Measurements from ENCODE around the gene POP5. TPM values are rescaled to one million over a fixed set of nuclear protein-coding genes. Genes with fewer than 3 reads are reported as not detected.

Gene POP5
- total RNA-seq, 1 experiment from 2014 or later = 49.5 TPM

DNA sequence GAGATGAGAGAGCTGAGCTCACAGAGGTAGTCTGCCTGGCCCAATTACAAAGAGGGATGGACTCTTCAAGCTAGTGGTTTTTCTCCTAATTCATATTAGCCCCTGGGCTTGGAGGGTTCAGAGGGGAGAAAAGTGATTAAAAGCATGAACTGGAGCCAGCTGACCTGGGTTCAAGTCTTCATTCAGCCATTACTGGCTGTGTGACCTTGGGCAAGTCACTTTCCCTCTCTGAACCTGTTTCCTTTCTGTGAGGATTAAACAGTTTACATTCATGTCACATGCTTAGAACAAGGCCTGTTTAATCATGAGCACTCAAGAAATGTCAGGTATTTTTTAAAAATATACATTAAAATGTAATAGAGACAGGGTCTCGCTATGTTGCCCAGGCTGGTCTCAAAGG is 7.2 kb upstream of the POP5 start:
- H3K36me3 ChIP-seq (ENCODE audit: control insufficient read depth, insufficient read depth, low read length) = no peaks in the 10 kb centered on the region
- DNase-seq = no peak
- no peaks in the 10 kb centered on the region for H3K36me3 Mint-ChIP-seq (ENCODE audit: insufficient read depth, unreplicated experiment)
- POLR2A ChIA-PET = no interaction called here
- CTCF ChIA-PET = no interaction called here
- no peaks in the 10 kb centered on the region for H3K27me3 ChIP-seq (replicated peaks; ENCODE audit: control insufficient read depth, insufficient read depth, low read length)
- H3K9me3 Mint-ChIP-seq (ENCODE audit: unreplicated experiment) = no peaks in the 10 kb centered on the region
- no peak overlapping the region for H3K27ac Mint-ChIP-seq (ENCODE audit: unreplicated experiment)
- no peaks in the 10 kb centered on the region for H3K4me1 Mint-ChIP-seq (ENCODE audit: low read depth, unreplicated experiment)
- no peaks in the 10 kb centered on the region for H3K9me3 ChIP-seq
- intact Hi-C loops (cut with micrococcal nuclease; ENCODE audit: unreplicated experiment) = no loop called here
- no peaks in the 10 kb centered on the region for H3K4me1 ChIP-seq
- no TSS peak for BruUV-seq (replicated peaks)
- no peak overlapping the region for H3K4me3 Mint-ChIP-seq (ENCODE audit: unreplicated experiment)
- TF ChIP-seq, protein P1, sequence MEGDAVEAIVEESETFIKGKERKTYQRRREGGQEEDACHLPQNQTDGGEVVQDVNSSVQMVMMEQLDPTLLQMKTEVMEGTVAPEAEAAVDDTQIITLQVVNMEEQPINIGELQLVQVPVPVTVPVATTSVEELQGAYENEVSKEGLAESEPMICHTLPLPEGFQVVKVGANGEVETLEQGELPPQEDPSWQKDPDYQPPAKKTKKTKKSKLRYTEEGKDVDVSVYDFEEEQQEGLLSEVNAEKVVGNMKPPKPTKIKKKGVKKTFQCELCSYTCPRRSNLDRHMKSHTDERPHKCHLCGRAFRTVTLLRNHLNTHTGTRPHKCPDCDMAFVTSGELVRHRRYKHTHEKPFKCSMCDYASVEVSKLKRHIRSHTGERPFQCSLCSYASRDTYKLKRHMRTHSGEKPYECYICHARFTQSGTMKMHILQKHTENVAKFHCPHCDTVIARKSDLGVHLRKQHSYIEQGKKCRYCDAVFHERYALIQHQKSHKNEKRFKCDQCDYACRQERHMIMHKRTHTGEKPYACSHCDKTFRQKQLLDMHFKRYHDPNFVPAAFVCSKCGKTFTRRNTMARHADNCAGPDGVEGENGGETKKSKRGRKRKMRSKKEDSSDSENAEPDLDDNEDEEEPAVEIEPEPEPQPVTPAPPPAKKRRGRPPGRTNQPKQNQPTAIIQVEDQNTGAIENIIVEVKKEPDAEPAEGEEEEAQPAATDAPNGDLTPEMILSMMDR (IDR thresholded peaks at IDR 0.05; ENCODE audit: insufficient read depth in 1 of 2, low read depth in 1 of 2, low read length in 1 of 2, severe bottlenecking in 1 of 2, unreplicated experiment in 1 of 2) = no peak
- no peak overlapping the region for H3K4me3 ChIP-seq (ENCODE audit: low read depth, low read length)
- H3K27me3 Mint-ChIP-seq (ENCODE audit: insufficient read depth, unreplicated experiment) = no peaks in the 10 kb centered on the region

DNA sequence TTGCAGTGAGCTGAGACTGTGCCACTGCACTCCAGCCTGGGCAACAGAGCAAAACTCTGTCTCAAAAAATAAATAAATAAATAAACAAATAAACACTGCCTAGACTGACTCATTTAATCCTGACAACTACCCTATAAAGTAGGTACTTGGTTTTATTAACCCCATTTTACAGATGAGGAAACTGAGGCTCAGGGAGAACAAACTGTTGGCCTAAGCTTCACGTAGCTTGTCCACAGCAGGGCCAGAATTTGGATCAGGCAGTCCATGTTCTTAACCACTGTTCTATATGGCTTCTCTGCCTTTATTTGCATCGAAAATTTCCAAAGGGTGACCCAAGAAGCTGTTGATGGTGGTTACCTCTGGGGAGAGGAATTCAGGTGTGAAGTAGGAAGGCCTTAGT is 5.7 kb upstream of the POP5 start:
- no peak overlapping the region for H3K4me3 Mint-ChIP-seq (ENCODE audit: unreplicated experiment)
- Histone ChIP-seq H3K9me3 (no peaks in the 10 kb centered on the region), H3K36me3 (ENCODE audit: control insufficient read depth, insufficient read depth, low read length) (no peaks in the 10 kb centered on the region), H3K4me3 (ENCODE audit: low read depth, low read length) (no peak overlapping the region), H3K4me1 (no peaks in the 10 kb centered on the region), H3K27me3 (replicated peaks; ENCODE audit: control insufficient read depth, insufficient read depth, low read length) (no peaks in the 10 kb centered on the region)
- ChIA-PET POLR2A (no interaction called here), CTCF (interaction anchor here (0.7 kb wide), 1 partner anchor 60 kb away, joined by 3 read pairs; no protein-coding TSS in a partner anchor)
- no TSS peak for BruUV-seq (replicated peaks)
- intact Hi-C loops (cut with micrococcal nuclease; ENCODE audit: unreplicated experiment) = no loop called here
- DNase-seq = no peak
- H3K27ac Mint-ChIP-seq (ENCODE audit: unreplicated experiment) = no peak overlapping the region
- no peaks in the 10 kb centered on the region for H3K27me3 Mint-ChIP-seq (ENCODE audit: insufficient read depth, unreplicated experiment)
- H3K9me3 Mint-ChIP-seq (ENCODE audit: unreplicated experiment) = no peaks in the 10 kb centered on the region
- H3K4me1 Mint-ChIP-seq (ENCODE audit: low read depth, unreplicated experiment) = no peaks in the 10 kb centered on the region
- peaks cover 2% of the 10 kb centered on the region for H3K36me3 Mint-ChIP-seq (ENCODE audit: insufficient read depth, unreplicated experiment)
- TF ChIP-seq, protein P1 (IDR thresholded peaks at IDR 0.05; ENCODE audit: insufficient read depth in 1 of 2, low read depth in 1 of 2, low read length in 1 of 2, severe bottlenecking in 1 of 2, unreplicated experiment in 1 of 2) = no peak

DNA sequence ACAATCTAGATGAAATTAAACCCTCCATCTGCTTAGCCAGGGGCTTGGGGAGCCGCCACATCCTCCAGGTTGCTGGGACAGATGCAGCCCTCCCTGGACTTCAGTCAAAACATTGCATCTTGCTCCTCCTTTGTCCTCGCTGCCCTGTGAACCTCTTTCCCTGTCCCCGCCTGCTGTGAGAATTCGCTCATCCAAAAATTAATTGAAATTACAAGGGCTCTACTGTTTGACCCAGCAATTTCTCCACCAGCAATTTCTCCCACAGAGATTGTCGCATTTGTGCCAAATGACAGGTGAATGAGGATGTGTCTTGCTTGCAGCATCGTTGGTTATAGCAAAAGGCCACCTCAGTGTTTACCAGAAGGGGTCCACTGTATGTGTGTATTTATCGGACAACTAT is 5.0 kb upstream of the POP5 start:
- ChIA-PET POLR2A (no interaction called here), CTCF (no interaction called here)
- BruUV-seq (replicated peaks) = no TSS peak
- H3K9me3 Mint-ChIP-seq (ENCODE audit: unreplicated experiment) = no peaks in the 10 kb centered on the region
- no peak for DNase-seq
- H3K4me1 Mint-ChIP-seq (ENCODE audit: low read depth, unreplicated experiment) = peaks cover 5% of the 10 kb centered on the region
- no peaks in the 10 kb centered on the region for H3K4me1 ChIP-seq
- no peaks in the 10 kb centered on the region for H3K9me3 ChIP-seq
- H3K4me3 Mint-ChIP-seq (ENCODE audit: unreplicated experiment) = no peak overlapping the region
- intact Hi-C loops (cut with micrococcal nuclease; ENCODE audit: unreplicated experiment) = no loop called here
- TF ChIP-seq, protein P1 (IDR thresholded peaks at IDR 0.05; ENCODE audit: insufficient read depth in 1 of 2, low read depth in 1 of 2, low read length in 1 of 2, severe bottlenecking in 1 of 2, unreplicated experiment in 1 of 2) = no peak
- H3K4me3 ChIP-seq (ENCODE audit: low read depth, low read length) = no peak overlapping the region
- no peak overlapping the region for H3K27ac Mint-ChIP-seq (ENCODE audit: unreplicated experiment)
- H3K36me3 ChIP-seq (ENCODE audit: control insufficient read depth, insufficient read depth, low read length) = no peaks in the 10 kb centered on the region
- no peaks in the 10 kb centered on the region for H3K27me3 ChIP-seq (replicated peaks; ENCODE audit: control insufficient read depth, insufficient read depth, low read length)
- H3K36me3 Mint-ChIP-seq (ENCODE audit: insufficient read depth, unreplicated experiment) = peaks cover 9% of the 10 kb centered on the region
- no peaks in the 10 kb centered on the region for H3K27me3 Mint-ChIP-seq (ENCODE audit: insufficient read depth, unreplicated experiment)
